ENCODE results near the gene PSD2.

The PSD2 gene

DNA sequence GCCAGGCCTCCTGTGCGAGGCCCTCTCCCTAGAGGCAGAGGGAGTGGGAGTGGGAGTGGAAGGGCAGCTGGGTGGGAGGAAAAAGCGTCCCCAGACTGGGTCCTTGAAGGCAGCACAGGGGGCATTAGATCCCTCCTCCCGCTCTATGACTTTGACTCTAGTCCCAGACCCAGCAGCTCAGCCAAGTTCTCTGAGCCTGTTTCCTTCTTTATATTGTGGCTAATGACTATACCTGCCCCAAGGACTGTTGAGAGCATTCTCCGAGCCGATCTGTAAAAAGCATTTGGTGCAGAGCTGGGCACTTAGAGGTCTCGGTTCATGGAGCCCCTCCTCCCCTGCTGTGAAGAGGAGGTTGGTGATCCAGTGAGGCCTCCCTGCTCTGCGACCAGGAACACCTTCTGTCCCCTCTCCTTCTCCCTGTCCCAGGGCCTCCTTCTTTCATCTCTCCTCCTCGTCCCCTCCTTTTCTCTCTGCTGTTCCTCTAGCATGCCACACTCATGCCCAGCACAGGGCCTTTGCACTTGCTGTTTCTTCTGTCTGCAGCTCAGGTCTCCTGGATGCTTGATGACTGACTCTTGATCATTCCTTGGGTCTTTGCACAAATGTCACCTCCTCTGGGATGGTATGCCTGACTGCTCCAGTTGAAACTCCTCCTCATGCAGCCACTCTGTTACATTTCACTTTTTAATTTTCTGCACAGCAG lies 23.4 kb upstream of the PSD2 start:
- TF ChIP-seq, protein P1, sequence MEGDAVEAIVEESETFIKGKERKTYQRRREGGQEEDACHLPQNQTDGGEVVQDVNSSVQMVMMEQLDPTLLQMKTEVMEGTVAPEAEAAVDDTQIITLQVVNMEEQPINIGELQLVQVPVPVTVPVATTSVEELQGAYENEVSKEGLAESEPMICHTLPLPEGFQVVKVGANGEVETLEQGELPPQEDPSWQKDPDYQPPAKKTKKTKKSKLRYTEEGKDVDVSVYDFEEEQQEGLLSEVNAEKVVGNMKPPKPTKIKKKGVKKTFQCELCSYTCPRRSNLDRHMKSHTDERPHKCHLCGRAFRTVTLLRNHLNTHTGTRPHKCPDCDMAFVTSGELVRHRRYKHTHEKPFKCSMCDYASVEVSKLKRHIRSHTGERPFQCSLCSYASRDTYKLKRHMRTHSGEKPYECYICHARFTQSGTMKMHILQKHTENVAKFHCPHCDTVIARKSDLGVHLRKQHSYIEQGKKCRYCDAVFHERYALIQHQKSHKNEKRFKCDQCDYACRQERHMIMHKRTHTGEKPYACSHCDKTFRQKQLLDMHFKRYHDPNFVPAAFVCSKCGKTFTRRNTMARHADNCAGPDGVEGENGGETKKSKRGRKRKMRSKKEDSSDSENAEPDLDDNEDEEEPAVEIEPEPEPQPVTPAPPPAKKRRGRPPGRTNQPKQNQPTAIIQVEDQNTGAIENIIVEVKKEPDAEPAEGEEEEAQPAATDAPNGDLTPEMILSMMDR (IDR thresholded peaks at IDR 0.05; ENCODE audit: extremely low read depth, missing control alignments): no peak
- DNase-seq (ENCODE audit: low spot score): no peak

DNA sequence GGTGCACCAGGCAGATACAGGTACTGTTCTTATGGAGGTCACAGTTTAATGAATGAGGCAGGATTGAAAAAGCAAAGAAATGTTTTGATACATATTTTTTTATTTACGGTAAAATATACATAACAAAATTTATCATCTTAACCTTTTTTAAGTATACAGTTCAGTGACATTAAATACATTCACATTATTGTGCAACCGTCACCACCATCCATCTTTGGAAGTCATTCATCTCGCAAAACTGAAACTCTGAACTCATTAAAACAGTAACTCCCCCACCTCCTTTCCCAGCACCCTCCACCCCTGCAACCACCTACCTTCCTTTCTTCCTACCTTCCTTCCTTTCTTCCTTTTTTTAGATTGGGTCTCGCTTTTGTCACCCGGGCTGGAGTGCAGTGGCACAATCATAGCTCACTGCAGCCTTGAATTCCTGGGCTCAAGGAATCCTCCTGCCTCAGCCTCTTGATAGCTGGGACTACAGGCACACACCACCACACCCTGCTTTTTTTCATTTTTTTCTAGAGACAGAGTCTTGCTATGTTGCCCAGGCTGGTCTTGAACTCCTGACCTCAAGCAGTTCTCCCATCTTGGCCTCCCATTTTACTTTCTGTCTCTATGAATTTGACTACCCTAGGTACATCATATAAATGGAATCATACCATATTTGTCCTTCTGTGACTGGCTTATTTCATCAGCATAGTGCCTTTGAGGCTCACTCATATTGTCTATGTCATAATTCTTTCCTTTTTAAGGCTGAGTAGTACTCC lies 22.5 kb upstream of the PSD2 start:
- DNase-seq (ENCODE audit: low spot score): no peak

DNA sequence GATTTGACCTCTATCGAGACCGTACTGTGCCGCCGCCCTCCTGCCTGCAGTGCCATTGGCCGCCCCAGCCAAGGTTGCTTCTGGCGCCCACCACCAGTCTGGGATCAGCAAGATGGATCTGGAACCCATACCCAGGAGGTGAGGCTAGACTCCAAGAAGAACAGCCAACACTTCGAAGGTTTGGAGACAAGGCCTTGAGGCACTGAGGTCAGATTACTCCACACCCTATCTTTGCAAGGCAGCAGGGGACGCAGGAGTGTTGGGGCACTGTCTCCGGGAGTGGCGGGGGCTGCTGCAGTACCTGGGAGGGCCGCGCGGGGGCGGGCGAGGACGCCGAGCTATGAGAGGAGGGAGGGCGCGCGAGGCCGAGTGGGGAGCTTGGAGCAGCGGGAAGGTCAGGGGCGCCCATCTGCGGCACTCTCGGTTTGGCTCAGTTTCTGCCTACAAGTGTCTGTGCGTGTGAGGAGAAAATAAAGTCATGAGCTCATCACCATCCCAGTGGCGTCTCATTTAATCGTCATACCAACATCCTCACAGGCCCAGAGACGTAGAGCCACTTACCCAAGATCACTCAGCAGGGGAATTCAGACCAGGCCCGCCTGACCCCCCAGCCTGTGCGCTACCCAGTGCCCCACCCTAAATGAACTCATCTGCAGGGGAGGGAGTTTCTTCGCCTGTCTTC lies 20.5 kb upstream of the PSD2 start:
- DNase-seq (ENCODE audit: low spot score): peak; percentile 85

More for the DNA sequence above, 22.5 kb upstream of the PSD2 start:
- TF ChIP-seq, protein P1 (IDR thresholded peaks at IDR 0.05; ENCODE audit: extremely low read depth, missing control alignments): no peak

DNA sequence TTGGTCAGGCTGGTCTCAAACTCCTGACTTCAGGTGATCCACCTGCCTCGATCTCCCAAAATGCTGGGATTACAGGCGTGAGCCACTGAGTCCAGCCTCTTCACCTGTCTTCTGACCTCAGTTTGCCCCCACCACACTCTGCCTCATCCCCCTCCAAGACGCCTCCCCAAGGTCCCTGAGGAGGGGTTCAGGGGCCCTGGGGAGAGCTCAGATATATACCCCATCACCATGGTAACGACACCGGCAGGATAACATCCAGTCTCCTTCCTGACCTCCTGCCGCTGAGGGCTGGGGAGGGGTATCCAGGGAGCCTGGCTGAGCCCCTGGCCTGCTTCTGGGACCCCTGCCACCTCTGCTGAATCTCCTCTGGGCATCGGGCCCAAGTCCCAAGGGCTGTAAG lies 19.7 kb upstream of the PSD2 start:
- no peak for DNase-seq (ENCODE audit: low spot score)
- TF ChIP-seq, protein P1 (IDR thresholded peaks at IDR 0.05; ENCODE audit: extremely low read depth, missing control alignments): no peak

More for the DNA sequence above, 20.5 kb upstream of the PSD2 start:
- TF ChIP-seq, protein P1 (IDR thresholded peaks at IDR 0.05; ENCODE audit: extremely low read depth, missing control alignments): peak; percentile 80

DNA sequence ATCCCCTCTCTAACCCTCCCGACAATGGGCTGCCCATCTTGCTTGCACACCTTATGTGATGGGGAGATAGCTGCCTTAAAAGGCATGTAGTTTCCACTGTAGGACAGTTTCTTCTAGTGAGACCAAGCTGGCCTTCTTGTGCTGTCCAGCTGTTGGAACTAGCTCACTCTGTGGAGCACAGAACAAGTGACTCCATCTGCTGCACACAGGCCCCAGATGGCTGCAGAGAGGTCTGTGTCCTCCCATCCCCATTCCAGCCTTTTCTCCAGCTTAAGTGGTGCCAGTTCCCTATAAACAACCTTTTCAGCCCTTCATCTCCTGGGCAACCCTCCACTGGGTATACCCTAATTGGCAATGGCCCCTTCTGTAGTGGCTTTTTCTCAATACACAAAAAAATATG lies 18.7 kb upstream of the PSD2 start:
- DNase-seq (ENCODE audit: low spot score): no peak
- TF ChIP-seq, protein P1 (IDR thresholded peaks at IDR 0.05; ENCODE audit: extremely low read depth, missing control alignments): no peak

DNA sequence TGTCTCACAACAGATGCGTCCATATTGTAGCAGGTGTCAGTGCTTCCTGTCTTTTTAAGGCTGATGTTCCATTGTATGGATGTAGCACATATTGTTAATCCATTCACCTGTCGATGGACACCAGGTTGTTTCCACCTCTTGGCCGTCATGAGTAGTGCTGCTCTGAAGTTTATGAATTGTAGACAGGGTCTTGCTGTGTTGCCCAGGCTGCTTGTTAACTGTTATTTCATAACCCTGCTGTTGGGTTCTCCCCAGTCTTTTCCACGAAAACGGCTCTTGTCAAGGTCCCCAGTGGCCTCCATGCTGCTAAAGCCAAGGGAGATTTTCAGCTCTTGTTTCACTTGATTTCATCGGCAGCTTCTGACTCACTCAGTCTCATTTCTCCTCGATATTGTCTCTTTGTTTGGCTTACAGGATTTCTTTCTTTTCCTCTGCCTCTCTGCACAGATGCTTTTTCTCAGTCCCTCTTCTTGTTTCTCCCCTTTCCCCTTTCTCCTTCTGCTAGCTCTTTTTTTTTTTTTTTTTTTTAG lies 12.1 kb upstream of the PSD2 start:
- no peak for DNase-seq (ENCODE audit: low spot score)
- TF ChIP-seq, protein P1 (IDR thresholded peaks at IDR 0.05; ENCODE audit: extremely low read depth, missing control alignments): no peak
